Activated CD4-positive, alpha-beta memory T cell treated with anti-CD3 and anti-CD28 coated beads, Interleukin-2, amount 10 ng/mL, durations not matched to agents 7 days and 5 days (primary cell): ENCODE data around the gene DTHD1. TPM values are rescaled to one million over a fixed set of nuclear protein-coding genes. Genes with fewer than 3 reads are reported as not detected.
A peak's percentile ranks its signal among the peaks of the same experiment; 100 is the strongest.

ENCODE experiments used
- CTCF ChIA-PET: fragments of 350-600 bp; sonication (Branson Sonifier 250); formaldehyde crosslinking; loops from one replicate; lab custom pipeline; 2021; ENCODE audit warnings: antibody characterized with exemption, inconsistent platforms; lab: Charles Lee
- POLR2A ChIA-PET: fragments of 350-600 bp; sonication (Branson Sonifier 250); formaldehyde crosslinking; loops from one replicate; lab custom pipeline; 2021; ENCODE audit warnings: antibody characterized with exemption; lab: Charles Lee
- DNase-seq: peaks from one replicate; pipeline ENCODE4 v3.0.0-alpha.2; 2020
- H3K27ac Mint-ChIP-seq: one replicate; pipeline ENCODE4 v1.8.0; 2021; ENCODE audit warnings: mild to moderate bottlenecking, mixed read lengths
- H3K27me3 Mint-ChIP-seq: one replicate; pipeline ENCODE4 v1.8.0; 2021; ENCODE audit warnings: mixed read lengths
- H3K36me3 Mint-ChIP-seq: one replicate; pipeline ENCODE4 v1.8.0; 2021; ENCODE audit warnings: low read depth, mixed read lengths
- H3K4me1 Mint-ChIP-seq: one replicate; pipeline ENCODE4 v1.8.0; 2021; ENCODE audit warnings: mixed read lengths
- H3K4me3 Mint-ChIP-seq: one replicate; pipeline ENCODE4 v1.8.0; 2021; ENCODE audit warnings: mild to moderate bottlenecking, mixed read lengths
- H3K9me3 Mint-ChIP-seq: one replicate; pipeline ENCODE4 v1.8.0; 2021; ENCODE audit warnings: mixed read lengths
- total RNA-seq, 2 experiments: library from RNA; stranded (reverse); gene quantifications; one replicate each; pipeline ENCODE4 v1.2.3, GENCODE V29; 2021

The DTHD1 gene
- total RNA-seq, 2 experiments from 2014 or later, result 1.3 to 1.5 TPM

DNA sequence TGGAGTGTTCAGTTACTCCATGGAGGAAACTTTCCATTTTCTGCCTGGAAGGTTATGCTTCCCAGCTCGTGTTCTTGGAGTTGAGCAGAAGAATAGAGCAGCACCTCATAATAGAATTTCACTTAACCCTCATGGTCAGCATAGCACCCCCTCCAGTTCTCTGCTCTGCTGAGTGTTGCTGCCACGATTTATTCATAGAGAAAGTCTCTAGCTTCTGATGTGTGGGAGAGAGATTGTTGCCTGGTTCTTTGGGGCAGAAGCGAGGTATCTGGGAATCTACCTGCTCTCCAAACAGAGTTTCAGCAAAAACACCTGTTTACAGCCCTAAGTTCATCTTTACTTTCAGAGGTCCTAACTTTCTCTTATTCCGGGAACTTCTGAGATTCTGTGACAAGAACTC is 3.9 kb upstream of the DTHD1 start:
- Mint-ChIP-seq H3K4me1 (peaks cover 56% of the 10 kb centered on the region), H3K9me3 (peaks cover 3% of the 10 kb centered on the region), H3K36me3 (peaks cover 17% of the 10 kb centered on the region), H3K27me3 (peaks cover 2% of the 10 kb centered on the region), H3K4me3 (no peak overlapping the region), H3K27ac (no peak overlapping the region)
- DNase-seq, result no peak
- CTCF ChIA-PET, result no interaction called here
- POLR2A ChIA-PET, result interaction anchor here (0.9 to 1.2 kb wide), 2 partner anchors 33 to 34 kb away, joined by 3 to 4 read pairs; partner anchors contain the start of gene ARAP2

- Mint-ChIP-seq H3K4me3 (no peak overlapping the region), H3K9me3 (peaks cover 3% of the 10 kb centered on the region), H3K27me3 (peaks cover 2% of the 10 kb centered on the region), H3K4me1 (peaks cover 62% of the 10 kb centered on the region), H3K36me3 (peaks cover 23% of the 10 kb centered on the region), H3K27ac (no peak overlapping the region)
- DNase-seq, result no peak
- ChIA-PET POLR2A (no interaction called here), CTCF (no interaction called here)
Measured at GRCh38 chr4:36278789-36279188, 2.6 kb upstream of the DTHD1 start.

GRCh38 chr4:36280555-36280954 is 861 bp upstream of the DTHD1 start:
- DNase-seq, result no peak
- Mint-ChIP-seq H3K36me3 (peaks cover 29% of the 10 kb centered on the region), H3K9me3 (peaks cover 3% of the 10 kb centered on the region), H3K27ac (no peak overlapping the region), H3K4me1 (peaks cover 78% of the 10 kb centered on the region), H3K27me3 (peaks cover 2% of the 10 kb centered on the region), H3K4me3 (no peak overlapping the region)
- ChIA-PET POLR2A (interaction anchor here (0.7 to 3.6 kb wide), 4 partner anchors 10 to 37 kb away, joined by 3 to 43 read pairs (median 4); partner anchors contain the start of gene ARAP2), CTCF (interaction anchor here (0.8 to 1.9 kb wide), 3 partner anchors 36 to 119 kb away, joined by 3 to 6 read pairs (median 3); partner anchors contain the start of gene ARAP2)

- Mint-ChIP-seq H3K27ac (no peak overlapping the region), H3K9me3 (peaks cover 6% of the 10 kb centered on the region), H3K4me3 (peak overlapping the region; percentile 8), H3K36me3 (peaks cover 32% of the 10 kb centered on the region), H3K27me3 (peaks cover 2% of the 10 kb centered on the region), H3K4me1 (peaks cover 90% of the 10 kb centered on the region)
- DNase-seq, result no peak
- POLR2A ChIA-PET, result interaction anchor here (3.6 kb wide), 1 partner anchor 39 kb away, joined by 43 read pairs; the partner anchor contains the start of gene ARAP2
- CTCF ChIA-PET, result no interaction called here
Measured at GRCh38 chr4:36282503-36283030, 1.2 kb downstream of the DTHD1 start.

- Mint-ChIP-seq H3K4me1 (peaks cover 87% of the 10 kb centered on the region), H3K36me3 (peaks cover 39% of the 10 kb centered on the region), H3K27ac (no peak overlapping the region), H3K9me3 (peaks cover 6% of the 10 kb centered on the region), H3K27me3 (no peaks in the 10 kb centered on the region), H3K4me3 (no peak overlapping the region)
- ChIA-PET CTCF (interaction anchor here (3.4 kb wide), 1 partner anchor 40 kb away, joined by 27 read pairs; the partner anchor contains the start of gene ARAP2), POLR2A (interaction anchor here (2.8 to 3.6 kb wide), 3 partner anchors 16 to 40 kb away, joined by 18 to 111 read pairs (median 18); partner anchors contain the start of gene ARAP2)
- DNase-seq, result no peak
Measured at GRCh38 chr4:36283912-36284465, 2.6 kb downstream of the DTHD1 start.

- Mint-ChIP-seq H3K27me3 (no peaks in the 10 kb centered on the region), H3K9me3 (peaks cover 6% of the 10 kb centered on the region), H3K27ac (peak overlapping the region; percentile 90), H3K4me3 (peak overlapping the region; percentile 43), H3K36me3 (peaks cover 39% of the 10 kb centered on the region), H3K4me1 (peaks cover 69% of the 10 kb centered on the region)
- ChIA-PET CTCF (interaction anchor here (1.0 to 3.4 kb wide), 9 partner anchors 13 to 58 kb away, joined by 3 to 27 read pairs (median 4); partner anchors contain the start of gene ARAP2), POLR2A (interaction anchor here (0.6 to 3.6 kb wide), 25 partner anchors 11 to 117 kb away, joined by 3 to 111 read pairs (median 7); partner anchors contain the start of gene ARAP2)
- DNase-seq, result peak; percentile 76
Measured at GRCh38 chr4:36285784-36286480, 4.5 kb downstream of the DTHD1 start.

GRCh38 chr4:36286481-36286871 is 5.1 kb downstream of the DTHD1 start:
- H3K4me1 Mint-ChIP-seq, result peaks cover 64% of the 10 kb centered on the region
- peak overlapping the region; percentile 40 for H3K4me3 Mint-ChIP-seq
- CTCF ChIA-PET, result interaction anchor here (1.0 to 3.4 kb wide), 9 partner anchors 13 to 57 kb away, joined by 3 to 27 read pairs (median 4); partner anchors contain the start of gene ARAP2
- peak overlapping the region; percentile 90 for H3K27ac Mint-ChIP-seq
- POLR2A ChIA-PET, result interaction anchor here (0.6 to 3.6 kb wide), 24 partner anchors 11 to 118 kb away, joined by 3 to 111 read pairs (median 7); partner anchors contain the start of gene ARAP2
- peaks cover 6% of the 10 kb centered on the region for H3K9me3 Mint-ChIP-seq
- no peaks in the 10 kb centered on the region for H3K27me3 Mint-ChIP-seq
- H3K36me3 Mint-ChIP-seq, result peaks cover 39% of the 10 kb centered on the region
- DNase-seq, result no peak

DNA sequence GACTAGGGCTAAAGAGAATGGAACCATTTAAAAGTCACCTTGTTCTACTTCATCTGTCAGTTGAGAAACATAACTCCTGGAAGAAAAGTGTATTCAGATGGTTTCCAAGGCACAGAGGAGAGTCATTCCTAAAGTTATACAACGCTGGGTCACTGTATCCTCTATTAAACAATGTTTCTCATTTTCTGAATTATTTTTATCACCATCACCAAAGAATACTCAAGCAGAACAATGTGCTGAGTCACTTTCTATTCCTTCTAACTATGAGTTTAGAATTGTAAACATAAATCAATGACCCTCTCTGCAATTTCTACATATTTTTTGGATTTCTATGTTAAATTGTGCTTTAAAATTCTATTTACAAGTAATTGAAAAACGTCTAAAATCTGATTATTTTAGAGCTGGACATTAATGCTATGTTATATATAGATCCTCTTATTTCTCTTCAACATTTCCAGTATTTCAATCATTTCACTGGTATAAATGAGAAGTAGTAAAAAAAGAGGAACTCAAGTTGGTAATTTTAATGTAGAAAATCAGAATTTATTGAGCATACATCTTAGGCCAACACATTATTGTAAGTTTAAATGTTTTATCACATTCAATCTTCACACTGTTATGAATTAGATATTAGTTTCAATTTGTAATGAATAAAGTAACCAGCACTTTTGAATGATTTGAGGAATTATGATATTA is 7.5 kb downstream of the DTHD1 start:
- Mint-ChIP-seq H3K9me3 (peaks cover 3% of the 10 kb centered on the region), H3K4me3 (no peak overlapping the region), H3K4me1 (peaks cover 45% of the 10 kb centered on the region), H3K36me3 (peaks cover 21% of the 10 kb centered on the region), H3K27me3 (no peaks in the 10 kb centered on the region), H3K27ac (no peak overlapping the region)
- ChIA-PET POLR2A (no interaction called here), CTCF (no interaction called here)
- no peak for DNase-seq

DNA sequence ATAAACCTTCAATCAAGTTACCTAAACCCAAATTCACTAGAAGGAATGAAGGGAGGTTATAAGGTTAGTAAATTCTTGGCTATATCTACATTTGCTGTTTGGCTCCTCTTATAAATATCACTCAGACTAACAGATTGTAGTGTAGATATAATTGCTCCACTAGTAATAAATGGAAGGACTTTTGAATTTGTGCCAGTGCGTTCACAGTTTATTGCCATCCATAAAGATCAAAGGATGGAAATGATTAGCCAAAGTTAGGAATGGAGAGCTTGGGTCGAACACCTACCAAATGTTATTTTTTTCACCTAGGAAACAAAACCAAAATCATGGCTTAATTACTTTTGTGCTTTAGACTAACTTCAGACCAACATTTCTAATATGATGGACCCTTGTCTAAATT is 9.2 kb downstream of the DTHD1 start:
- H3K4me1 Mint-ChIP-seq, result peaks cover 30% of the 10 kb centered on the region
- peaks cover 3% of the 10 kb centered on the region for H3K9me3 Mint-ChIP-seq
- H3K27ac Mint-ChIP-seq, result no peak overlapping the region
- H3K36me3 Mint-ChIP-seq, result peaks cover 15% of the 10 kb centered on the region
- ChIA-PET POLR2A (no interaction called here), CTCF (interaction anchor here (0.9 kb wide), 1 partner anchor 48 kb away, joined by 3 read pairs; no protein-coding TSS in a partner anchor)
- H3K27me3 Mint-ChIP-seq, result no peaks in the 10 kb centered on the region
- no peak for DNase-seq
- H3K4me3 Mint-ChIP-seq, result no peak overlapping the region

- no peaks in the 10 kb centered on the region for H3K27me3 Mint-ChIP-seq
Measured at GRCh38 chr4:36292556-36293188, 11.3 kb downstream of the DTHD1 start.

DNA sequence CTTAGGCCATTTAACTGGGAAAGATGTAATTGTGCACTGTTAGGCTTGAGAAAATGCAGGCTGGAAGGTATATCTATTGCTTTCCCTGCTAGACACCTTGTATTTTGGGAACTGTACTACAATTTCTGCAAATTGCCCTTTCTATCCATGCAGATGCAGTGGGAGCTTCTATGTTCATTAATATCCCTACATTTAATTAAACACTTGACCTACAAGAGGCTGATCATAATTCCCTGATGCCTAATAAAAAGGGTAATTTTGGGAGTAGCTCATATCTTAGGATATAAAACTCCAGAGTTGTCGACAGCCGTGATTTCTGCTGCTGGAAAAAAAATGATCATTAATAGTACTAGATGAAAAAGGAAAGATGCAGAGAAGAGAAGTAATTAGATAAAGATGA is 19.7 kb downstream of the DTHD1 start:
- Mint-ChIP-seq H3K27ac (no peak overlapping the region), H3K36me3 (peaks cover 24% of the 10 kb centered on the region), H3K27me3 (no peaks in the 10 kb centered on the region), H3K4me3 (no peak overlapping the region), H3K9me3 (peaks cover 17% of the 10 kb centered on the region), H3K4me1 (peaks cover 17% of the 10 kb centered on the region)
- ChIA-PET POLR2A (interaction anchor here (0.8 kb wide), 1 partner anchor 15 kb away, joined by 3 read pairs; no protein-coding TSS in a partner anchor), CTCF (no interaction called here)
- no peak for DNase-seq

More at GRCh38 chr4:36292556-36293188, 11.3 kb downstream of the DTHD1 start:
- H3K9me3 Mint-ChIP-seq, result no peaks in the 10 kb centered on the region
- peaks cover 6% of the 10 kb centered on the region for H3K36me3 Mint-ChIP-seq
- CTCF ChIA-PET, result interaction anchor here (0.5 kb wide), 1 partner anchor 48 kb away, joined by 3 read pairs; no protein-coding TSS in a partner anchor
- DNase-seq, result no peak
- no peak overlapping the region for H3K27ac Mint-ChIP-seq
- H3K4me1 Mint-ChIP-seq, result peaks cover 15% of the 10 kb centered on the region
- H3K4me3 Mint-ChIP-seq, result no peak overlapping the region
- POLR2A ChIA-PET, result interaction anchor here (1.0 kb wide), 1 partner anchor 29 kb away, joined by 3 read pairs; no protein-coding TSS in a partner anchor
